GM19455 (cell line): Measurements from ENCODE around the gene STK4.
A peak's percentile ranks its signal among the peaks of the same experiment; 100 is the strongest.
"Not testable (repeated sequence)": the region's sequence is repeated elsewhere in the genome, so short reads cannot be mapped to it uniquely, and the experiment has no call there.

ENCODE experiments used
- ATAC-seq: cut with Tn5 transposase; IDR thresholded peaks from one replicate; pipeline ENCODE4 v1.9.1; 2021; ENCODE audit not compliant: unreplicated experiment

STK4 gene

DNA sequence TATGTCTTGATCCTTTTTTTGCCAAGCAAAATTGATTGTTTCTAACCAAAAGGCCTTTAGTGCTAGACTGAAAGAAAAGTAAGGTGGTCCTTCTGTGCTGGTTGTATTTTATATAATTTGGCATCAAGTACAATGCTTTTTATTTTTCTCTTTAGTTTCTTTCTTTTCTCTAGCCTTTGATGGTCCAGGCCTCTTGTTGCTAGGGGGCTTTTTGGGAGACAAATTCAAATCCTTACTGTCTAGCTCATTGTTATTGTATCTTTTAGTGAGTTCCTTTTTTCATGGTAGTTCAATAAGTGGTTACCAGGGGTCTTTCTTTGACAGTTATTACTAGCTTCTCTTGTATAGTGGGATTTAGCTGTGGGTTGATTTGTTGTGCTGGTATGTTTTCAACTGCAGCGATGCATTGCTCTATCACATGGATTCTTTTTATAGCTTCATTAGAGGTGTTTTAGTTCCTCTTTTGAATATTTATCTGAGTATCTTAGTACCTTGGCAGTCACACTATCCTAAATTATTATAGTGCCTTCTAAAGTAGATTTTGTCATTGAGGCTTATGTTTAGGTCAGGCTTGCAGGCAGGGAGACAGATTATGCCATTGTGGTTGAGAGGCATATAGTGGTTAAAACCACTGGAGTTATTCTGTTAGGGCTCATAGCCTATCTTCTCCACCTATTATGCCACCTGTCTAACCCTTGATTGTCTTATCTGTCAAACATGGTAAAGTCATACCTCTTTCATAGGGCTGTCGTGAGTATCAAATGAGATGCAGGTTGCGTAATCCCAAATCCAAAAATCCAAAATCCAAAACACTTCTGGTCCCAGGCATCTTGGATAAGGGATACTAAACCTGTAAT, 85.1 kb downstream of the STK4 start:
- ATAC-seq, result no peak

DNA sequence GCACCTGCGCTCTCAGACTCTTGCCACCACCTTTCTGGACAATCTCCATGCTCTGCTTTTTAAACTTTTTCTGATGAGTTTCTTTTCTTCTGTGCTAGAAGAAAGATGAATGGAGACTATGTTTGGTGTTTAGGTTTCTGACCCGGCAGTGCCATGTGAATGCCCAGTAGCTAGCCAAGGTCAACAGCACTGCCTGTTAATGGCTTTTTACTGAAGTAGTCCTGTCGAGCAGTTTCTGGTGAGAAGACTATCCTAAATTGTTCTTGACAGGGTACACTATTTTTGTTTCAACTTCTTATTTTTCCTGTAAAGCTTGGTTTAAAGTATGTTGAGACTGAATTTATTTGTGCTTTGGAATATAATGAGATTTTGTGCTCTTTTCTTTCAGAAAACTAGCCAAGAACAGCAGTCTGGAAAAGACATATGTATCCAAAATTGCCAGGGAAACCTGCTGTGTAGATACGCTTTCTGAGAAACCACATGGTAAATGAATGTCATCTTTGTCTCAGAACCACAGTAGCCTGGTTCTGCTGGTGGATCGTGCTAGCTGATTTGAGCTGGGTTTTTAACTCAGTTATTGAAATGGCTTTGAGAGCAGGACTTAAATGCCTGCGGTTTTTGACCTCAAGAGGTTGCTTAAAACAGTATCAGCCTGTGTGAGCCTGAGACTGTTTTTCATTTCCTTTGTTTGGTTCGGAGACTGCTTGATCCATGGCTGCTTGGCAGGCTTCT, 86.6 kb downstream of the STK4 start:
- ATAC-seq, result peak; percentile 62

DNA sequence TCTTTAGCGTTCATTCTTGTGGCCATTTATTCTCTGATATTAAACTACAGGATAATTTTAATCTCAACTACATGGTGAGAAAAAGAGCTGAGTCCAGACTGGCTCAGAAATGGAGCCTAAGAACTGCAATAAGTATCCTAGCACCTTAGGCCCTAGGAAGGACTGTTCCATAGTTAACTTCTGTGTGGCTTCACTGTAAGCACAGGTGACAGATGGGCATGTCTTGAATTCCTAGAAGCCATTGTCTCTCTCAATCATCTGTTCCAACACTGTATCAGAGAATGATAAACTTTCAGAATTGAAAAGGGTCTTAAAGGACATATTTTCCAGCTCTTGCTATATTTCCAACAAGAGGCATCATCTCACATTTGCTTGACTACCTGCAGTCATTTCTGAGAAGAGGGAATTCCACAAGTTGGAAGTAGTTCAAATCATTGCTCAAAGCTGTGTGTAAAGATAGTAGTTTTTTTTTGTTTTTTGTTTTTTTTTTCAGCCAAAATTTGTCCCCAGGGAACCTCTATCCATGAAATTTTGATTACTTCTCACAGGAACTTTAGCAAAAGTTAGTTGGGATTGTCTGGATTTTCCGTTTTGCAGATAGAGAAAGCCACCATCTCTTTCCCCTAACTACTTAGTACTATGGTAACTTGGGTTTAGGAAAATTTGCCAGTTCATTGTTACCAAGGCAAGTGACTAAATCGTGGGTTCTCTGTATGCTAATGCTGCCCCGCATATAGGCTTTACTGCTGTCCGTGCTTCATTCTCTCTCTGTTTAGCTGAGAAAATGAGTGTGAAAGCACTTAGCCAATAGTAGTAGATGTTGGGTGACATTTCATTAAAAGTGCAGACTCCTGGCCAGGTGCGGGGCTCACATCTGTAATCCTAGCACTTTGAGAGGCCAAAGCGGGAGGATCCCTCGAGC, 87.4 kb downstream of the STK4 start:
- no peak for ATAC-seq

DNA sequence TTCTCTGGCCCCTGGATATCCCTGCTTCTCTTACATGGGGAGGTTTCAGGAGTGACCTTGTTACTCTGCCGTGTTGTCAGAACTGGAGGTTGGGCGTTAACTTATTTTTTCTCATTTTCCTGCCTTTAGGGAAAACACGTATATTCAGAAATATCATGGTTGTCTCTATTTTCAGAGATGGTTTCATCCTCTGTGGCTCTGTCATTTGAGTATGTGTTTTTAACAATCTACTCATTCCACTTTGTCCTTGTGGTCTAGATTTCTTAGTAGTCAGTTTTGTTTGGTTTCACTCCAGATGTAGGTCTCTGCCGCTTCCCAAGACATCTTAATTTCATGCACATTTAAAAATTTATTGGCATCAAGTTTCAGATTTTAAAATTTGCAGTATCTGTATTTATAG, 88.7 kb downstream of the STK4 start:
- ATAC-seq, result no peak

DNA sequence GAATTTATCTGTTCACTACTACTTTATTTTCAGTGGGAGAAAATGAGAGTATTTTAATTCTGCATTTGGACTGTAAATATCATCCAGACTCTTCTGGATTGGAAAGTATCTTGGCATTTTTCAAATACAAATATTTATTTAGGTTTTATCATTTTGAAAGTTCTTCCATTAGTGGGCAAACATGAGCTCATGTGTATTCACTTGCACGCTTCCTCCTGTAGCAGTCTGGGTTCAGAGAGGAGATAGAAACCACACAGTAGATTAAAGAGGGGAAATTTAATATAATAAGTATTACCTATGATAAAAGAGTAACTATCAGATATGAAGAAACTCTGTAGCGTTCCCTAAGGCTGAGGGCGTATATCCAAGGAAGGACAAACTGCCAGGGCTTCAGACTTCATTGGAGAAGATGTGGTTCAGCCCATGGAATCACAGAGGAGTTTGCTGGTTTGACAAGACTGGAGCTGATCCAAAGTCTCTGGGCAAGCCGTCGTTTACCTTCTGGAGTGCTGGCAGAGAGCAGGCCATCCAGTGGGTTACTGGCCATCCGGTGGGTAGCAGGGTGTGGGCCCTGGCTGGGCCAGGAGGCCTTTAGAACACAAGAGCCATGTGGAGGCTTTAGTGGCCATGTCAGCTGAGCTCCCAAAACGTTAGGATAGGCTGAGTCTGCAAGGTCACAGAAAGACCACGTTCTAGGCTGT, 90.3 kb downstream of the STK4 start:
- no peak for ATAC-seq

DNA sequence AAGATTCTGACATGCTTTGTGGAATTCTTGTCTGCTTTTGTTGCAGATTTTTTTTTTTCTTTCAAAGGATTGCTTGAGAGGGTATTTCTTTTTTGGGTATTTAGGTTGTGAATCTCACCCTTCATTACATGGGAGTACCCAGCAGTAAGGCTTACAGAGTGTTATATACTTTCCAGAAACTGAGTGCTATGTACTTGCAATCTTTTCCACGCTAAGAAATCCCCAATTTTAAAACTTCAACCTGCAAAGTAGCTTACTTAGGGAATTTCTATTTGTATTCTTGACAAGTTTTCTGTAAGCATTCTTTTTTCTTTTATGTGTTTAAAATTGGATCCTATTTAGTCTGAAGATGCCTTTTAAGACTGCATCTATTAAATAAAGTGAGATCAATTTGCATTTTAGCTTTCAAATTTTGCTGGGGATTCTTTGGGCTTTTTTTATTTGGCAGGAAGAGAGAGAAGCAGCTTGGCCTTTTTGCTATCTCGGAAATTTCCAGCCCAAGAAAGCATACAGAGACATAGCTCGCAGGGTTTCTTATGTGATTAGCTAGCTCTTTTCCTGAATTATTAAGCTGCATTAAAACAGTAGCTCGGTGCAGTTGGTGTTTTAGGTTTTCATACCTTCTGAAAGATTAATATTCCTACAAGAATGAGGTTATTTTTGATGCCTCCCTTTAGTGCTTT, 92.0 kb downstream of the STK4 start:
- no peak for ATAC-seq

DNA sequence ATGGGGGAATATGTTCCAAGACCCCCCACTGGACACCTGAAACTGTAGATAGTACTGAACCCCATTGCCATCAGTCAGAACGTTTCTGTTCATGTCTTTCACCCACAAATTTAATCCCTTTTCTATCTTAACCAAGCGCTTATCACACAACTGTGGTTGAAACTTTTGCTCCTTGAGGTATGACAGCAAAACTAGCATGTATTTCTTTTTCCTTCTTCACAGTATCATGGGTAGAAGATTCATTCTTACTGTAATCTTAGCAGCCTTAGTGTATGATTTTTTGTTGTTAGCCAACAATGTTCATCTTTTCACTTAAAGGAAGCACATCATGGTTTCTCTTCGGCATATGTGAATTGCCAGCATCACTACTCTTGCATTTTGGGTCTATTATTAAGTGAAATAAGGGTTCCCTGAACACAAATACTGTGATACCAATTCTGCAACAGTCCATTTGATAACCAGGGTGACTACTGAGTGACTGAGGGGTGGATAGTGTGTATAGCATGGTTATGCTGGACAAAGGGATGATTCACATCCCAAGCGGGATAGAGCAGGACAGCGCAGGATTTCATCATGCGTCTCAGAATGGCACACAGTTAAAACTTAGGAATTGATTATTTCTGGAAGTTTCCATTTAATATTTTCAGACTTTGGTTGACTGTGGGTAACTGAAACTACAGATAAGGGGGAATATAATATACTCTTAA, 92.9 kb downstream of the STK4 start:
- ATAC-seq, result no peak

DNA sequence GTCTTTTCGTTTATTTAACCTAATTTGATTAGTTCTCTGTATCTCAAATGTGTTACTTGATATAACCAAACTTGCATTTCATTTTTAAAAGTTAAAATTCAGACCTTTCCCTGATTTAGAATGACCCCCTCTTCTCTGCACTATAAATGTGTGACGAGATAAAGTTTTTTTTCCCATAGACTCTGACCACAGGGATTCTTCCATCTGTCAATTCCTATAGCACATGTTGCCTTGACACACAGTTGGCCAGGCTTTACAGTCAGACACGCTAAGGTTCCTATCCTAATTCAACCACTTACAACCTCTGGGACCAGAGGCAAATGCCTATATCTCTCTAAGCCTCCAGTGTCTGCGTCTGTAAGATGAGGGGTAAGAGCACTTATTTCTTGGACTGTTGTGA, 94.0 kb downstream of the STK4 start:
- ATAC-seq, result no peak

DNA sequence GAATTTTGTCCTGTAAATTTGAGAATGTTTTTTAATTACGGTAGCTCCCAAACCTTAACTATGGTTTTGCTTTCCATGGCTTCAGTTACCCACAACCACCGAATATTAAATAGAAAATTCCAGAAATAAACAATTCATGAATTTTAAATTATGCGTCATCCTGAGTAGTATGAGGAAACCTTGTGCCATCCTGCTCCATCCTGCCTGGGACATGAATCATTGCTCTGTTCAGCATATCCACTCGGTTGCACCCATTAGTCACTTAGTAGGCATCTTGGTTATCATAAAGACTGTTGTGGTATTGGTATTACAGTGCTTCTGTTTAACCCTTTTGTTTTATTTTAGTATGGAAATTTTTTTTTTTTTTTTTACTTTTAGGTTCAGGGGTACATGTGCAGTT, 94.9 kb downstream of the STK4 start:
- ATAC-seq, result no peak

DNA sequence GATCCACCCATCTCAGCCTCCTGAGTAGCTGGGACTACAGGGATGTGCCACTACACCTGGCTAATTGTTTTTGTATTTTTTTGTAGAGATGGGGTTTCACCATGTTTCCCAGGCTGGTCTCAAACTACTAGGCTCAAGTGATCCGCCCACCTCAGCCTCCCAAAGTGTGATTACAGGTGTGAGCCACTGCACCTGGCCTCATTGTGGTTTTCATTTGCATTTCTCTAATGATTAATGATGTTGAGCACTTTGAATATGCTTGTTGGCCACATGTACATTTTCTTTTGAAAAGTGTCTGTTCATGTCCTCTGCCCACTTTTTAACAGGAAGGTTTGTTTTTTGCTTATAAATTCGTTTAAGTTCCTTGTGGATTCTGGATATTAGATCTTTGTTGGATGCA, 96.8 kb downstream of the STK4 start:
- not testable (repeated sequence) for ATAC-seq

DNA sequence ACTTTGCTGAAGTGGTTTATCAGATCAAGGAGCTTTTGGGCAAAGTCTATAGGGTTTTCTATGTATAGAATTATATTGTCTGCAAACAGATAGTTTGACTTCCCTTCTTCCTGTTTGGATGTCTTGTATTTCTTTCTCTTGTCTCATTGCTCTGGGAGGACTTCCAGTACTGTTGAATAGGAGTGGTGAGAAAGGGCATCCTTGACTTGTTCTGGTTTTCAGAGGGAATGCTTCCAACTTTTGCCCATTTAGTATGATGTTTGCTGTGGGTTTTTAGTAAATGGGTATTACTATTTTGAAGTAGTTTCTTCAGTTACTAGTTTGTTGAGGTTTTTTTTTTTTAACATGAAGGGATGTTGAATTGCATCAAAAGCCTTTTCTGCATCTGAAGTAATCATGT, 98.5 kb downstream of the STK4 start:
- no peak for ATAC-seq

DNA sequence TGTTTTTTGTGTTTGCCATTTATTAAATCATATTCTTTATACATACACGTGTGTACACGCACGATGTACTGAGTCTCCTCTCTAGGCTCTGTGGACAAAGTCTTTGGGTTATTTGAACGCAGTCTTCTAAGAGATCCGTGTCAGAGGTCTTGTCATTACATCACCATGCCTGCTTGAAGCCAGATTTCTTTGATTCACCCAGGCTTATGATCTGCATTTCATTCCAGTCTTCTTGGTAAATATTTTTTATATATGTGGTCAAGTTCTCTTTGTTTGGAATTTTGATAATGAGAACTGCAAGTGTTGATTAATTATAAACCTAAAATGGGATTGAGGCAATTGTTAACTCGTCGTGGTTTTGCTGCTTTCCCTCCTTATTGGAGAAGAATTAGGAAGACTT, 100.1 kb downstream of the STK4 start:
- no peak for ATAC-seq

DNA sequence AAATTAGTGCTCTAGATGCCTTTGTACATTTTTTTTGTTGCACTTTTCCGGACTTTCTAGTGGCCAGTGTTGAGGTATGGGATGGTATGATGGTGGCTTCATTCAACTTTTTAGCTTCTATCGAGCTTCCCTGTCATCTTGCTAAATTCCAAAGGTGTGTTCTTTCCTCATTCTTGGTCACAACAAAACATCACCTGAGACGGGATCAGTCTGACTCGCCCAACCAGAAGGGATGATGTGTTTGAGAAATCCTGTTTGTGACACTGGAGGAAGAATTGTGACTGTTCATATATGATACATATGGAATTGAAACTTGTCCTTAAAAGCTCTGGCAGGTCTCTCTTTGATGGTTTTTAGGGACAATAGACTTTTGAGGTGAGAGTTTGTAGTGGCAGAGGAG, 100.8 kb downstream of the STK4 start:
- no peak for ATAC-seq

DNA sequence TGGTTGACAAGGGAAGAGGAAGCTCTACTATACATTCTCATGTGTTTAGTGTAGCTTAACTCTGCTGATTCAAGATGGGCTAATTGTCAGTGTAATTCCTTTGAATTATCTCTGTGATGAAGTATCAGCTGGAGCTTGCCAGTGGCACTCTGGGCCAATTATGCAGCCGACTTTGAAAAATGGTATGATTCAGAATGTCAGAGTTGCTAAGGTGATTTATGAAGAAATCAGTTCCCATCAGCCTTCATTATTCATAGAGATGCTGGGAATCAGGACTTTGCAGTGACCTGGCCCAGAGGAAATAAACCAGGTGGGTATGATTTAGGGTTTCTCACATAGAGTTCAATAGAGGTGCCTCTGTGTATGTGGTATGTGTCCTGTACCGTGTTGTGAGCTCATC, 101.2 kb downstream of the STK4 start:
- no peak for ATAC-seq

DNA sequence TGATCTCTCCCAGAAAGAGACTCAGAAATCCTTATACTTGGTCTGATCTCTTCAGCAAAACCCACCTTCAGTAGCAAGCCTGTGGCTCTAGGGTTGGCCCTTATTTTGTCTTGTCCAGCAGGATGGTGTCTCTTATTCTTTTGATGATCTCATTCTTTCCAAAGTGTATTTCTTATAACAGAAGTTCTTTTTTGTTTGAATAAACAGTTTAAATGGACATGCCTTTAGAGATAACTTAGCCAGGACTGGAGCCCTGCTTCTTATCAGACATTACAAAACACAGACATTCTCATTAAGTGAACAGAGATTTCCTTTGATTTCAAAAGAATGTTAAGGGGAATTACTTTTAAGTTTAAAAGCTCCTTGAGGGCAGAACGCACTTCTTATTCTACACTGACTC, 102.9 kb downstream of the STK4 start:
- ATAC-seq, result no peak

DNA sequence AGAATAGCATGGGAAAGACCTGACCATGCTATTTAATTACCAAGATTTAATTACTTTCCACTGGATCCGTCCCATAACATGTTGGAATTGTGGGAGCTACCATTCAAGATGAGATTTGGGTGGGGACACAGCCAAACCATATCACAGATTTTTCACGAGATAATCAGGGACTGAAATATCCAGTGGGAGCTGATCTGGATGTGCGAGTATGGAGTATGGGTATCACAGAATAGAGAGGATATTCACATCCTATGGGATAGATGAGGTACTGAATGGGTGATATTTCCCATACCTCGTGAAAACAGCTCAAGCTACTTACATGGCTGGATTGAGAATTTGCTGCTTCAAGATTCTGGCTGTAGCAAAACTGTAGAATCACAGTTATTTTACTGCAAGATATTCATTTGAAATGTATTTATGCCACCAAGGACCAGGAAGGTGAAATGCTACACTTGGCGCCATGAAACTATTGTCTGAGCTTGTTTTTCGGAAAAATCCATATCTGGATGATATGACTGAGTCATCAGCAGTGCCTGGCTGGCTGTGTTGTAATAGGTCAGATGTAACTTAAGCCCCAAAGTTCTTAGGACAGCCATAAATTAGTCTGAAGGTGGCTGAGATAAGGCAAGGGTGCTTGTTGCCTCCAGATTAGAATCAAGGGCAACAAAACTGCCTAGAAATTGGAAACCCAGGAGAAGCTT, 104.8 kb downstream of the STK4 start:
- ATAC-seq, result no peak

DNA sequence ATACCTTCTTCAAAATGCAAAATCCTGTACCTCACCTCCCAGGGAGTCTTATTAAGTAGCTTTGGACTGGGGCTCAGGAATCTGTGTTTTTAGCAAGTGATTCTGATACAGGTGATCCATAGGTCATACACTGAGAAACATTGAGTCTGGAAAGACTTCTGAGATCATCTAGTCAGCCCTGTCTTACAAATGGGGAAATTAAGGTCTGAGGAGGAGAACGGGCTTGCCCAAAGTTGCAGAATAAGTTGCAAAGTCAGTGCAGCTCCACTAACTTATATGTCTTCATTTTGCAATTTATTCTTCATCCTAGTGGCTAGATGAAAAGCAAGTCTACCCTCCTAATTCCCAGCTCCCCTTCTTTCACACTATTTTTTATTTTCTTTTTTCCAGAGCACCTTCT, 105.8 kb downstream of the STK4 start:
- no peak for ATAC-seq

DNA sequence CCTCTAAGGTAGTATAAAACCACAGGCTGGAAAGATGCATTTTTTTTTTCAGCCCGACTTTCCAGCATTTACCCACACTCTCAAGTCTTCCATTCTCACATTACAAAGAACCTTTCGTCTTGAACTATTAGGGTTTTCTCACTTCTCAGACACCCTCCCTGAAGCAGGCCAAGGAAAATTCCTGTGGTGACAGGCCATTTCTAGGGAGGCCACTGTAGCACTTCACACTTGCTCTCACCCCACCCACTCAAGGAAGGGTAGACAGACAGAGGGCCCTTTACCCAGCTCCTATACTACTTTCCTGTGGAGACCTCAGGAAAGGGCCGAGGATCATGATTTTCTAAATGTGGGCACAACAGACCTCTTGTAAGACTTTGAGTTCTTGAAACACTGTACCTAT, 106.9 kb downstream of the STK4 start:
- ATAC-seq, result no peak

DNA sequence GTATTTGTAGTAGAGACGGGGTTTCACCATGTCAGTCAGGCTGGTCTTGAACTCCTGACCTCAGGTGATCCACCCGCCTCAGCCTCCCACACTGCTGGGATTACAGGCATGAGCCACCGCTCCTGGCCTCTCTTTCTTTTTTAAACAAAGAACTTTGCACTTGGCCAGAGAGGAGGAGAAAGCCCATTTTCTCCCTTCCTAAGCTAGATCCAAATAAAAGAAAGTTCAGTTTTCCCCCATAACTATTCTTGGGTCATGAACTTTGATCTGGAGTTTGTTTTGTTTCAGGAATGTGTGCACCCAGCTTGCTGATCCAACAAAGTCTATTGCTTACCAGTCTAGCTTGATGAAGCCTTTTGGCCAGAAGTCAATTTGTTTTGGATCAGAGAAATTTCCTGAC, 111.2 kb downstream of the STK4 start:
- no peak for ATAC-seq
